IMR-90 (cell line): ENCODE measurements around the gene GRIK1. TPM values are rescaled to one million over a fixed set of nuclear protein-coding genes. Genes with fewer than 3 reads are reported as not detected.

Source experiments
- ATAC-seq: fragments of 200-7000 bp; cut with Tn5 transposase; 2 replicates; pipeline ENCODE4 v1.9.1; 2020; ENCODE audit warnings: low read depth, mild to moderate bottlenecking, moderate library complexity
- BruUV-seq: library from RNA; stranded (reverse); fragments of 400-500 nt; replicated peaks from 2 replicates; lab custom pipeline; 2021; lab: Mats Ljungman, UMichigan
- CTCF ChIA-PET: fragments of 300-600 bp; formaldehyde crosslinking; extraction: SDS; loops from one replicate; lab custom pipeline; 2021; ENCODE audit warnings: antibody characterized with exemption; lab: Yijun Ruan, JAX
- POLR2A ChIA-PET: fragments of 300-600 bp; sonication (Branson Sonifier 250); formaldehyde crosslinking; loops from one replicate; lab custom pipeline; 2022; ENCODE audit warnings: antibody characterized with exemption; ENCODE audit not compliant: unreplicated experiment; lab: Charles Lee
- DNase-seq: peaks from one replicate; pipeline ENCODE4 v3.0.0; 2013
- H2AFZ ChIP-seq: replicated peaks from 2 replicates; pipeline ENCODE3; 2013; ENCODE audit warnings: low read length, mild to moderate bottlenecking; ENCODE audit not compliant: poor library complexity
- H2AK5ac ChIP-seq: 2 replicates; pipeline ENCODE4 v1.6.1; 2013; ENCODE audit warnings: low read depth, low read length, inconsistent platforms
- H2AK9ac ChIP-seq: replicated peaks from 2 replicates; pipeline ENCODE3; 2013; ENCODE audit warnings: mild to moderate bottlenecking, low read depth, low read length, moderate library complexity; ENCODE audit not compliant: poor library complexity
- H2BK120ac ChIP-seq: 2 replicates; pipeline ENCODE4 v1.6.1; 2013; ENCODE audit warnings: low read depth, low read length, inconsistent platforms
- H2BK15ac ChIP-seq: 3 replicates; pipeline ENCODE4 v1.6.1; 2013; ENCODE audit warnings: low read depth, low read length, inconsistent platforms
- H2BK20ac ChIP-seq: 2 replicates; pipeline ENCODE4 v1.6.1; 2013; ENCODE audit warnings: low read depth, mild to moderate bottlenecking, inconsistent platforms, low read length, moderate library complexity
- H2BK5ac ChIP-seq: 2 replicates; pipeline ENCODE4 v1.6.1; 2013; ENCODE audit warnings: mild to moderate bottlenecking, low read depth, low read length, inconsistent platforms; ENCODE audit not compliant: poor library complexity, severe bottlenecking
- H3K14ac ChIP-seq: replicated peaks from 2 replicates; pipeline ENCODE4 v1.6.1; 2013; ENCODE audit warnings: low read depth, low read length, inconsistent platforms
- H3K18ac ChIP-seq: 2 replicates; pipeline ENCODE4 v1.6.1; 2013; ENCODE audit warnings: low read depth, low read length, control low read depth
- H3K23ac ChIP-seq: 2 replicates; pipeline ENCODE4 v1.6.1; 2013; ENCODE audit warnings: low read depth, low read length, inconsistent platforms
- H3K27ac ChIP-seq: 2 replicates; pipeline ENCODE4 v1.5.1; 2013; ENCODE audit warnings: mild to moderate bottlenecking, control low read depth, low read length; ENCODE audit not compliant: insufficient read depth
- H3K27me3 ChIP-seq: 2 replicates; pipeline ENCODE4 v1.6.1; 2013; ENCODE audit warnings: low read length; ENCODE audit not compliant: control insufficient read depth, insufficient read depth
- H3K36me3 ChIP-seq: 2 replicates; pipeline ENCODE4 v1.6.1; 2013; ENCODE audit warnings: low read length, mixed read lengths; ENCODE audit not compliant: control insufficient read depth, insufficient read depth
- H3K4ac ChIP-seq: 2 replicates; pipeline ENCODE4 v1.6.1; 2013; ENCODE audit warnings: low read depth, low read length, inconsistent platforms
- H3K4me1 ChIP-seq: 2 replicates; pipeline ENCODE4 v1.6.1; 2013; ENCODE audit warnings: low read length, mixed read lengths; ENCODE audit not compliant: control insufficient read depth, insufficient read depth
- H3K4me2 ChIP-seq: 2 replicates; pipeline ENCODE4 v1.6.1; 2013; ENCODE audit warnings: low read depth, mild to moderate bottlenecking, control low read depth, low read length, moderate library complexity
- H3K4me3 ChIP-seq: 2 replicates; pipeline ENCODE4 v1.5.1; 2013; ENCODE audit warnings: low read depth, mild to moderate bottlenecking, control low read depth, low read length, moderate library complexity; ENCODE audit not compliant: insufficient read depth
- H3K56ac ChIP-seq: 2 replicates; pipeline ENCODE4 v1.6.1; 2013; ENCODE audit warnings: low read length, inconsistent platforms; ENCODE audit not compliant: insufficient read depth; ENCODE audit errors: extremely low read depth
- H3K79me1 ChIP-seq, 2 experiments: 2 replicates each; pipeline ENCODE4 v1.6.1; 2013; ENCODE audit warnings: low read length in 2 of 2, inconsistent platforms in 1 of 2, low read depth in 1 of 2
- H3K9ac ChIP-seq: 2 replicates; pipeline ENCODE4 v1.6.1; 2013; ENCODE audit warnings: low read depth, low read length, control low read depth
- H3K9me1 ChIP-seq: 2 replicates; pipeline ENCODE4 v1.6.1; 2013; ENCODE audit warnings: low read length, inconsistent platforms; ENCODE audit not compliant: insufficient read depth
- H3K9me3 ChIP-seq: 2 replicates; pipeline ENCODE4 v1.6.1; 2013; ENCODE audit warnings: low read length; ENCODE audit not compliant: control insufficient read depth, insufficient read depth
- H4K20me1 ChIP-seq: 2 replicates; pipeline ENCODE4 v1.6.1; 2013; ENCODE audit warnings: low read length, inconsistent platforms; ENCODE audit not compliant: insufficient read depth
- H4K5ac ChIP-seq: 2 replicates; pipeline ENCODE4 v1.6.1; 2013; ENCODE audit warnings: mild to moderate bottlenecking, low read depth, low read length, control low read depth
- H4K8ac ChIP-seq, 2 experiments: 2 replicates each; pipeline ENCODE4 v1.6.1; 2013; ENCODE audit warnings: low read depth in 2 of 2, low read length in 2 of 2, control low read depth in 1 of 2, inconsistent platforms in 1 of 2
- H4K91ac ChIP-seq: 2 replicates; pipeline ENCODE4 v1.6.1; 2013; ENCODE audit warnings: low read depth, low read length, inconsistent platforms; ENCODE audit not compliant: insufficient read depth
- CEBPB ChIP-seq: IDR thresholded peaks from 2 replicates; pipeline ENCODE4 v1.6.1; 2012; ENCODE audit warnings: low read depth, low read length, improper control_type of control experiment
- CTCF ChIP-seq: conservative IDR thresholded peaks from 2 replicates; pipeline ENCODE4 v1.5.1; 2012; ENCODE audit warnings: mild to moderate bottlenecking, low read depth, low read length, improper control_type of control experiment
- FOS ChIP-seq: fragments of 150-350 bp; IDR thresholded peaks from 2 replicates; pipeline ENCODE4 v1.6.1; 2016; ENCODE audit warnings: low read depth, low read length
- MAFK ChIP-seq: IDR thresholded peaks from 2 replicates; pipeline ENCODE4 v1.6.1; 2012; ENCODE audit warnings: low read depth, low read length, improper control_type of control experiment
- RCOR1 ChIP-seq: IDR thresholded peaks from 2 replicates; pipeline ENCODE4 v1.6.1; 2012; ENCODE audit warnings: mild to moderate bottlenecking, low read length, improper control_type of control experiment; ENCODE audit not compliant: insufficient replicate concordance
- RFX5 ChIP-seq: IDR thresholded peaks from 2 replicates; pipeline ENCODE4 v1.8.0; 2012; ENCODE audit warnings: low read depth, mild to moderate bottlenecking, low read length, moderate library complexity
- WGBS, 2 experiments: methylation state at CpG; one replicate each; pipeline versions ENCODE4 v1.1.5 to v1.1.7; 2013; ENCODE audit warnings: missing lambda C conversion rate in 2 of 2; ENCODE audit not compliant: insufficient read length in 1 of 2; ENCODE audit errors: extremely low coverage in 2 of 2; 5-methylcytosine and 5-hydroxymethylcytosine counted together
- dilution Hi-C: fragments of 300-500 bp; cut with HindIII; formaldehyde crosslinking; loops from one replicate; pipeline ENCODE4 v1.14.3; 2018; ENCODE audit warnings: low sequenced_read_pairs; ENCODE audit not compliant: unreplicated experiment
- in situ Hi-C: fragments of 300-500 bp; cut with MboI; formaldehyde crosslinking; loops from 3 replicates; pipeline ENCODE4 v1.14.3; 2019; ENCODE audit warnings: low sequenced_read_pairs, inconsistent platforms, mixed read lengths
- intact Hi-C: fragments of 100-400 bp; cut with micrococcal nuclease; formaldehyde crosslinking; loops from 2 replicates; pipeline ENCODE4 v1.10.0; 2022
- polyA plus RNA-seq, 3 experiments: library from polyadenylated mRNA; depleted of rRNA; stranded (reverse); fragments of >200 nt; gene quantifications; 2 replicates each; pipeline ENCODE4 v1.2.3, GENCODE V29; 2012; ENCODE audit warnings: low replicate concordance in 1 of 3
- total RNA-seq: library from RNA; depleted of rRNA; stranded (reverse); fragments of >200 nt; gene quantifications from 2 replicates; pipeline ENCODE4 v1.2.3, GENCODE V29; 2012

The GRIK1 gene
- total and polyA plus RNA-seq, 2 of the 4 experiments (the other 2 are of a cell fraction), result not detected

- no peak overlapping the region for H3K4me2 ChIP-seq
- no peak overlapping the region for H2BK15ac ChIP-seq
- H2AFZ ChIP-seq, result no peak overlapping the region
- no peak overlapping the region for H3K18ac ChIP-seq
- H3K4me1 ChIP-seq, result no peaks in the 10 kb centered on the region
- no CpG with 5 or more reads among the region's 2 CpGs for WGBS, 2 experiments
- H2AK9ac ChIP-seq, result no peak overlapping the region
- H3K27ac ChIP-seq, result no peak overlapping the region
- H2BK5ac ChIP-seq, result no peak overlapping the region
- H2AK5ac ChIP-seq, result no peak overlapping the region
- H4K8ac ChIP-seq, result no peak overlapping the region
- no peak overlapping the region for H3K56ac ChIP-seq
- H4K91ac ChIP-seq, result no peak overlapping the region
- no peak overlapping the region for H2BK120ac ChIP-seq
- H3K4ac ChIP-seq, result no peak overlapping the region
- no peak overlapping the region for H3K14ac ChIP-seq
- no peak for DNase-seq
- H3K4me3 ChIP-seq, result no peak overlapping the region
- no peak overlapping the region for H2BK20ac ChIP-seq
- no peak overlapping the region for H3K9ac ChIP-seq
- no peak overlapping the region for H3K23ac ChIP-seq
- intact Hi-C loops, result no loop called here
- H3K79me1 ChIP-seq, result no peaks in the 10 kb centered on the region
- H3K27me3 ChIP-seq, result no peaks in the 10 kb centered on the region
- no TSS peak for BruUV-seq
- H3K9me1 ChIP-seq, result no peaks in the 10 kb centered on the region
- dilution Hi-C loops, result no loop called here
- ChIA-PET POLR2A (no interaction called here), CTCF (no interaction called here)
- no peaks in the 10 kb centered on the region for H4K20me1 ChIP-seq
- no peak overlapping the region for H4K5ac ChIP-seq
- no peak for ATAC-seq
- in situ Hi-C loops, result no loop called here
- no peaks in the 10 kb centered on the region for H3K36me3 ChIP-seq
- H3K9me3 ChIP-seq, result no peaks in the 10 kb centered on the region
- TF ChIP-seq RCOR1 (no peak), RFX5 (no peak), MAFK (no peak), CTCF (no peak), CEBPB (no peak), FOS (no peak)
Measured at GRCh38 chr21:29741761-29742160, 198.0 kb downstream of the GRIK1 start.
